ENCODE data around the gene IDI2.

The IDI2 gene

GRCh38 chr10:980468-981093, 45.1 kb downstream of the IDI2 start:
- no peak for DNase-seq (ENCODE audit: low spot score)

- no peak for DNase-seq (ENCODE audit: low spot score)
These were observed 46.7 kb downstream of the IDI2 start for GRCh38 chr10:978826-979421.

- DNase-seq (ENCODE audit: low spot score): no peak
These were observed 49.3 kb downstream of the IDI2 start for GRCh38 chr10:976316-976715.

- DNase-seq (ENCODE audit: low spot score): no peak
These were observed 50.9 kb downstream of the IDI2 start for GRCh38 chr10:974785-975074.

- no peak for DNase-seq (ENCODE audit: low spot score)
These were observed 51.4 kb downstream of the IDI2 start for GRCh38 chr10:974038-974784.

- no peak for DNase-seq (ENCODE audit: low spot score)
These were observed 52.9 kb downstream of the IDI2 start for GRCh38 chr10:972763-973162.

- DNase-seq (ENCODE audit: low spot score): no peak
These were observed 54.0 kb downstream of the IDI2 start for GRCh38 chr10:971613-972012.

- no peak for DNase-seq (ENCODE audit: low spot score)
These were observed 54.5 kb downstream of the IDI2 start for GRCh38 chr10:971150-971542.

GRCh38 chr10:970311-971149, 55.1 kb downstream of the IDI2 start:
- no peak for DNase-seq (ENCODE audit: low spot score)

GRCh38 chr10:969473-970150, 56.0 kb downstream of the IDI2 start:
- DNase-seq (ENCODE audit: low spot score): no peak

All from germinal center (tissue), 1 donor.